ACC112 (cell line): ENCODE results near the gene POLRMT.

Source experiments
- H2AFZ ChIP-seq: fragments of 200-600 bp; sonication (generic); one replicate; pipeline ENCODE4 v1.6.0; 2017; ENCODE audit warnings: antibody characterized with exemption, low read length; ENCODE audit not compliant: unreplicated experiment
- H3K27ac ChIP-seq: fragments of 200-600 bp; sonication (generic); 2 replicates; pipeline ENCODE4 v1.5.1; 2014; ENCODE audit warnings: low read depth, mild to moderate bottlenecking, antibody characterized with exemption, low read length, moderate library complexity
- H3K27me3 ChIP-seq: fragments of 200-600 bp; sonication (generic); 2 replicates; pipeline ENCODE4 v1.6.1; 2014; ENCODE audit warnings: mild to moderate bottlenecking, antibody characterized with exemption, low read length, moderate library complexity, mixed read lengths; ENCODE audit not compliant: insufficient read depth
- H3K36me3 ChIP-seq: fragments of 200-600 bp; sonication (generic); 2 replicates; pipeline ENCODE4 v1.6.1; 2016; ENCODE audit warnings: mild to moderate bottlenecking, antibody characterized with exemption, low read length, moderate library complexity, mixed read lengths; ENCODE audit not compliant: insufficient read depth
- H3K4me1 ChIP-seq: fragments of 200-600 bp; sonication (generic); one replicate; pipeline ENCODE4 v1.6.1; 2016; ENCODE audit warnings: low read length, mixed read lengths; ENCODE audit not compliant: insufficient read depth, unreplicated experiment, control insufficient read depth
- H3K4me3 ChIP-seq: fragments of 200-600 bp; sonication (generic); 2 replicates; pipeline ENCODE4 v1.5.1; 2014; ENCODE audit warnings: mild to moderate bottlenecking, low read depth, low read length
- H3K79me2 ChIP-seq: fragments of 200-600 bp; sonication (generic); one replicate; pipeline ENCODE4 v1.6.0; 2016; ENCODE audit warnings: low read length; ENCODE audit not compliant: control insufficient read depth, unreplicated experiment, insufficient read depth

The POLRMT gene

DNA sequence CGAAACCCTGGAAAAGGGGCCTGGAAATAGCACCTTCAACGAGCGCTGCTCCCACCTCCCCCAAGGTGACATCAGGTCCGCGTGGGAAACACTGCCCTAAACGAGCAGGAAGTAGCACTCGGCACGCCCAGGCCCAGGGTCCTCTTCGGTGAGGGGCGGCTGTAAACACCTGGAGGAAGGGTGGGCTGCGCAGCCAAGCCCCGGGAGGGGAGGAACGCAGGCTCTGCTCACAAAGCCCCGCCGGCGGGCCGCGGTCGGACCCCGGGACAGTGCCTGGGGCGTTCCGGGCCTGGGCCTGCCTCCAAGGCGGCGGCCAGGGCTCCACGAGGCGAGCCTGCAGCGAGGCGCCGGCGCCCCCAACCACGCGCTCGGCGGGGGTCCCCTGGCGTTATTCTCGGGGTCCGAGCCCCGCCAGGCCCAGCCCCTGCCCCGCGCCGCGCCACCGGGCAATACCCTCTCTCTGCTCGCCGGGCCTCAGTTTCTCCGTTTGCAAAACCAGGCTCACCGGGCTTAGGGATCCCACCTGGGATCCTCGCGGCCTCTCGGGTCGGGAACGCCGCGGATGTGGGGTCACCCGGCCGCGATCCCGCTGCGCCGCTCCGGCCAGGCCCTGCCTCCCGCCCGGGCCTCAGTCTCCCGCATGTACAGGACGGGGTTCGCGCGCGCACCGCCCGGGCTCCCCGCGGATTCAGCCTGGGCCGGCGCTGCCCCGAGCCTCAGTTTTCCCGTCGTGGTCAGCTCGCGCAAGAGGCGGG lies 29.0 kb upstream of the POLRMT start:
- Histone ChIP-seq H3K27me3 (no peaks in the 10 kb centered on the region), H3K79me2 (peaks cover 56% of the 10 kb centered on the region), H3K4me1 (peaks cover 8% of the 10 kb centered on the region), H3K27ac (peak overlapping the region; percentile 65; the same call in 1 of the 2 replicates), H3K36me3 (no peaks in the 10 kb centered on the region), H3K4me3 (peak overlapping the region; percentile 96), H2AFZ (no peak overlapping the region)

DNA sequence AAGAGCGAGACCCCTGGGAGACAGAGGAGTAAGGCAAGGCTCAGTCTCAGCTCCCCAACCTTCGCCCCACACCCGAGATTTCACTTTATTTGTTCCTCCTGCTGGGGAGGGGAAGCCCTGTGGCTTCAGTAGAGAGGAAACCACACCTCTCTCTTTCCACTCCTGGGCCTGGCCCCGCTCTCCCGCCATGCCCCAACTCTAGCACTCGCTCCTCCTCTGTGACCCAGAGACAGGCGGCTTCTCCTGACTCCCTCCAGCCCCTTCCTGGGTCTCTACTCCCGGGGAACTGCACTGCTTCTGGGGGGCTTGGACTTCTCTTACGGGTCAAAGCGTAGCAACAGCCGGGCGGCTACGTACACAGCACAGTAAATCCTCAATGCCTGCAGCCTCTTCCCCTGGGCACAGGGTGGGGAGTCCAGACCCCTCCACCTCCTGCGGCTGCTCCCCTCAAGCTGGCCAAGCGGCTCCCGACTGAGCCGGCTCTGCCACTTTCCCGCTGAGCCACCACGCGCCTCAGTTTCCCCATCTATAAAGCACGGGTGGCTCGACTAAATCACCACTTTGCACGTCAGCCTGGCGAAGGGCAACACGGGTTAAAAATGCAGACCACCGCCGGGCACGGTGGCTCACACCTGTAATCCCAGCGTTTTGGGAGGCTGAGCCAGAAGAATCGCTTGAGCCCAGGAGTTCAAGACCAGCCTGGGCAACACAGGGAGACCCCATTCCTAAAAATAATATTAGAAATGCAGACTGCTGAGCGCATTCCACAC lies 28.3 kb upstream of the POLRMT start:
- H3K4me1 ChIP-seq = peaks cover 8% of the 10 kb centered on the region
- peak overlapping the region; percentile 65 for H3K27ac ChIP-seq

DNA sequence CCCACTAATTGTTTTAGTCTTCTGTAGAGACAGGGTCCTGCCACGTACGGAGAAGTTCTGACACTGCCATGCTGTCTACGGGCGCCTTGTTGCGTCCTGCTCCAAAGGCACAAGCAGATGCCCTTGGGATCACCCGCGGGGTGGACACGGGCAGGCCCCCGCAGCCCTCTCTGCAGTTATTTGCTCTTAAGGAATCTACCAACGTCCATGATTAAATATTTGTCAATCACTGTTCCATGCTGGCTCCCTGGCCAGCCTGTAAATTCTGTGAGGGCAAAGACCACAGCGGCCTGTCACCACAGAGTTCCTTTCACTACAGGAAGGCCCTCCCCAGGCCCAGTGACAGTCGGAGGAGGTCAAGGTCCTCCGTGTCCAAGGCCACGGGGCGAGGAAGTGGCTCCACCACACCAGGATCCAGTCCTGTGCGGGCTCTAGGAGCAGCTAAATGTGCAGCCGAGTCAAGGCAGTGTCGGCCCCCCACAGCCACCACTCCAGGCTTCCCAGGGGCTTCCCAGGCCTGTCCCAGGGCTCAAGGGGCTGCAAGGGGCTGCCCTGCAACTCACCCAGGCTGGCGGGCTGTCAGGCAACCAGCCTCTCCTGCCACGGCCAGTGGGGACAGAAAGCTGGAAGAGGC lies 27.6 kb upstream of the POLRMT start:
- no peak overlapping the region; the same call in 1 of the 2 replicates for H3K27ac ChIP-seq
- H3K79me2 ChIP-seq = peaks cover 70% of the 10 kb centered on the region
- H2AFZ ChIP-seq = no peak overlapping the region
- H3K4me3 ChIP-seq = peak overlapping the region; percentile 96
- H3K27me3 ChIP-seq = no peaks in the 10 kb centered on the region
- H3K4me1 ChIP-seq = peaks cover 8% of the 10 kb centered on the region
- no peaks in the 10 kb centered on the region for H3K36me3 ChIP-seq

More for the DNA sequence above, 28.3 kb upstream of the POLRMT start:
- no peaks in the 10 kb centered on the region for H3K27me3 ChIP-seq
- no peak overlapping the region for H2AFZ ChIP-seq
- peak overlapping the region; percentile 96 for H3K4me3 ChIP-seq
- H3K36me3 ChIP-seq = no peaks in the 10 kb centered on the region
- peaks cover 64% of the 10 kb centered on the region for H3K79me2 ChIP-seq

DNA sequence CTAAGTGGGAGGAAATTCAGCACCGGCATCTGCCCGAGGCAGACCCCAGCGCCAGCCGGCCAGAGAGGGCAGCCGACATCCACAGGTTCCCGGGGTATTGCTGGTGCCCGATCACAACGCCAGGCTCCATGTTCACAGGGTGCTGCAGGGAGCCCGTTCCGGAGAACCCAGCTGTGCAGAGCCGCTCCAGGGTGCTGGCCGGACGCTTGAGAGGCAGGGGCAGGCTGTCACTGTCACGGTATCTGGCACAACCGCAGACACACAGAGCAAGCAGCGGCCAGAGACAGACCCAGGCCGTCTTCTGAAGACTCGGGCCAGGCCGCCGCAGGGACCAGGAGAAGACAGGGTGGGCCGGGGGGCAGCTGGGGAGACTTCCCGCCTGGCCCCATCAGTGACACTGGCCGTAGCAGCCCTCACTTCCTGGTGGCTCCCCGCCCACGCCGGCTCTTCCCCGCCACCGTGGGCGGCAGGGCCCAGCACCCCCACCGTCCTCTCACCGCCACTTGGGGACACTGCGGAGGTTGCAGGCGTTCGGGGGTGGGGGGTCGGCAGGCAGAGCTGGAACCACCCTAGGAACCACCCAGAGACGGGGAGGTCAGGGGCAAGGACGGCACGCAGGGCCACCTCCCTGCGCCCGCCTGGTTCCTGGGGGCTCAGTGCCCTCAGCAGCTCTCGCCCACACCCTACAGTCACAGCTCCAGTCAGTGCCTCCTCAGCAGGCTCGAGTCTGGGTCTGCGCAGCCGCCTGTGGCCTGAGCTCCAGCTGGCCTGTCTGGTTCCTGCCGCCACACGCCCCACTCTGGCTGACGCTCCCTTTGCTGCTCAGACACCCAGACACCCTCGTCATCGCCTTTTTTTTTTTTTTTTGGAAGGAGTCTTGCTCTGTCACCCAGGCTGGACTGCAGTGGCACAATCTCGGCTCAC lies 25.8 kb upstream of the POLRMT start:
- peaks cover 8% of the 10 kb centered on the region for H3K4me1 ChIP-seq
- H3K79me2 ChIP-seq = peaks cover 83% of the 10 kb centered on the region
- H2AFZ ChIP-seq = no peak overlapping the region
- H3K27me3 ChIP-seq = no peaks in the 10 kb centered on the region
- H3K27ac ChIP-seq = no peak overlapping the region
- no peaks in the 10 kb centered on the region for H3K36me3 ChIP-seq
- H3K4me3 ChIP-seq = no peak overlapping the region

DNA sequence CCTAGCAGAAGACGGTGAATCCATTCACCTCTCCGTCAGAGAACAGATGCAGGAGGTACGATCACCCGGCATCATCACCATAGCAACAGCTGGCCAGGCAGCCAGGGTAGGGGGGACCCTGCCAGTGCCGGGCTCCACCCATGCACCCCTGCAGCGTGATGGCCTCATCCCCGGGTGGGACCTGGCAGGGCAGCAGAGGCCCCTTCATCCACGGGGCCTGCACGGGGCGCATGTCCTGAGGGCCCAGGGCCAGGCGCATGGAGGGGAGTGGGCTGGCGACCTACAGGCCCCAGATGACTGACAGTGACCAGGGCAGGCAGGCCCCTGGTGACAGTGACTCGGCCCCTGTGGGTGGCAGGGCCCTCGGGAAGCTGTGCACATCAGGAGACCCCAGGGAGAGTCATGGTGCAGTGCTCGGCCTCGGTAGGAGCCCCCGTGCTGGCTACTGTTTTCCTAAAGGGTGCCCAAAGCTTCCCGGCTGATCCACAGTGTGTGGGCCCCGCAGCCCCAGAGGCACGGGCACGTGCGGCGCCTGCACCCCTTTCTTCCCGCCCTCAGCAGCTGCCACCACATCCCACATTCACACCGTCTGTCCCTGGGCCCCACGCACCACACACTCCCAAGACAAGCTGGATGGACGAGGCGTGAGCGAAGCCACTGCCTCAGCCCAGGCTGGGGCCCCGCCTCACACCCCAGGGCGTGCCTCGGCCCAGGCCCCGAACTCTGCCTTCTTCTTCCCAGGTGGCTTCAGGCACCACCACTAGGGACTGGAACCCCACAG lies 24.9 kb upstream of the POLRMT start:
- H3K27me3 ChIP-seq = no peaks in the 10 kb centered on the region
- H3K4me1 ChIP-seq = peaks cover 8% of the 10 kb centered on the region
- no peaks in the 10 kb centered on the region for H3K36me3 ChIP-seq
- H3K79me2 ChIP-seq = peaks cover 92% of the 10 kb centered on the region
- no peak overlapping the region for H3K27ac ChIP-seq
- no peak overlapping the region for H3K4me3 ChIP-seq
- H2AFZ ChIP-seq = no peak overlapping the region

DNA sequence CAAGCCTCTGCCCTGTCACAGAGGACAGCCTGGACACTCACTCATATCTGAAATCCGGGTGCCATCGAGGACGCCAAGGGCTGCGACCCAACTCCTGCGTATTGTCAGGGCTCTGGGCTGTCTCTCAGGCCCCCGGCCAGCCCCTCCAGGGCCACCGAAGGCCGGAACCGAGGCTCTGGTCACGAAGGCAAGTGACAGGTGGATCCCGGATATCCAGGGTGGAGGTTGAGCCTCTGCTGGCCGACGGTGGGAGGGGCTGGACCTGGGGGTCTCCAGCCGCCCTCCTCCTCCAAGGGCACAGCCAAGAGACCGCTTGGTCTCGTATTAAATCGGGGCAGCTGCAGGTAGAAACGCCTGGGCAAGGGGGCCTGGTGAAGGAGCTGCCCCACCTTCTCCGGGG lies 24.3 kb upstream of the POLRMT start:
- Histone ChIP-seq H3K27ac (no peak overlapping the region), H3K36me3 (no peaks in the 10 kb centered on the region), H3K4me3 (no peak overlapping the region), H3K27me3 (no peaks in the 10 kb centered on the region), H2AFZ (no peak overlapping the region), H3K79me2 (peaks cover 94% of the 10 kb centered on the region), H3K4me1 (peaks cover 8% of the 10 kb centered on the region)

DNA sequence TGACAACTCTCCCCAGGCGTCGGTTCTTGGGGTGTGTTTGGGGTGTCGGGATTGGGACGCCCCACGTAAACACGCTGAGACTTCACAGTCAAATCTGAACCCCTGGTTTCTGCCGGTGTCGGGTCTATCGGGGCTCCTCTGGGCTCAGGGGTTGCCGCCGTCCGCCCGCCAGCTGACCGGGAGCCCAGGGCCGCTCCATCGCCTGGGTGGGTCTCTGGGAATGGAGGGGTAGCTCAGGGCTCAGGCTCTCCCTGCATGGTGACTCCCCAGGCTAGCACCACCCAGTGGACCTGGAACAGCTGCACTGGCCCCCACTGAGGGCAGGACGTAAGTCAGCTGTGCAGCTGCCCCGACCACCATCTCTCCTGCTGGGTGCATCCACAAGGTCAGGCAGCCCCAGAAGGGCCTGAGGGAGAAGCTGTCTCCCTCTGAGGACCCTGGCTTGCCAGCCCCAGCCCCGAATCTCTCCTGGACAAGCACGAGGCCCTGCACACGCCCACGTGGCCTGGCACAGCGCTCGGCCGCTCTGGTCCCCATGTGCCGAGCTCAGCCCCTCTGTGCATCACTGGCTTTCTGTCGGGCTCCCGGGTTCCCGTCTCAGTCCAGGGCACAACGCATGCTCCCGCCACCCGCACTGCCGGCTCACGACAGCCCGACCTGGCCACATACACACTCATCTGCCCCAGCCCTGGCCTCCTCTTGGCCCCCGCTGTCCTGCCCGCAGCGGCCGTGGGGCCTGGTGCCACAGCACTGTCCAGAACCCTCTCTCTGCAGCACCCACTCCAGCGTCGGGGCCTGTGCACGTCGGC lies 23.6 kb upstream of the POLRMT start:
- no peaks in the 10 kb centered on the region for H3K36me3 ChIP-seq

DNA sequence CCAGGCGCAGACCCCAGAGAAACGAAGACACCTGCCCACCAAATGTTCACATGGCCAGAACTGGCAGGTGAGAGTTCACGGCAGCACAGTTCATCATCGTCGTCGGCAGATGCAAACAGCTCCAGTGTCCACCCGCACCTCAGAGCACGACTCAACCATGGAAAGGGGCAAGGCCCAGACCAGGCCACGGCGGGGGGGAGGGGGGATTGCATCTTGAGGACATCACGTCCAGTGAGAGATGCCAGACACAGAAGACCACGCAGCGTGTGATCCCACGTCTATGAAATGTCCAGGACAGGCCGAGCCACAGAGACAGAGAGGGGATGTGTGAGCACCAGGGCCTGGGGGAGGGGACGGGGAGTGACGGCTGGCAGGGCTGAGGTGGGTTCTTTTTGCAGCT lies 22.4 kb upstream of the POLRMT start:
- H3K27ac ChIP-seq = no peak overlapping the region
- H3K27me3 ChIP-seq = no peaks in the 10 kb centered on the region
- H3K36me3 ChIP-seq = no peaks in the 10 kb centered on the region
- H3K79me2 ChIP-seq = peaks cover 86% of the 10 kb centered on the region
- H3K4me1 ChIP-seq = peaks cover 2% of the 10 kb centered on the region
- no peak overlapping the region for H3K4me3 ChIP-seq
- H2AFZ ChIP-seq = no peak overlapping the region

More for the DNA sequence above, 23.6 kb upstream of the POLRMT start:
- H3K4me1 ChIP-seq = peaks cover 8% of the 10 kb centered on the region
- H3K27me3 ChIP-seq = no peaks in the 10 kb centered on the region
- no peak overlapping the region for H3K4me3 ChIP-seq
- no peak overlapping the region for H2AFZ ChIP-seq
- H3K79me2 ChIP-seq = peaks cover 93% of the 10 kb centered on the region
- H3K27ac ChIP-seq = no peak overlapping the region

DNA sequence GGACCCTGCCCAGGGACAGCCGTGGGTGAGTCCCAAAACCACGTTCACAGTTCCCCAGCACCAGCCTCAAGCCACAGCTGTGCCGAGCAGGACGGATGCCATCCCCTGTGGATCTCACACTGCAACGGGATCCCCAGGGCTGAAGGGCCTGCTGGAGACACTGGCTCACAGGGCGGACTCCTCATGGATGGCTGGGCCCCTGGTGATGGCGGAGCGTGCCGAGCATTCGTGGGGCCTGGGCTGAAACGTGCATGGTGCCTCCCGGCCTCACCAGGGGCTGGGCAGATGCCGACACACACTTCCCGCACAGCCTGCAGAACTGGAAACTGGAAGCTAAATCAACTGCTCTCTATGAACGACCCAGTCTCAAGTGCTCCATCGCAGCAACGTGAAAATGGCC lies 20.1 kb upstream of the POLRMT start:
- peaks cover 64% of the 10 kb centered on the region for H3K79me2 ChIP-seq
- H3K27me3 ChIP-seq = no peaks in the 10 kb centered on the region
- H3K36me3 ChIP-seq = no peaks in the 10 kb centered on the region
- H2AFZ ChIP-seq = no peak overlapping the region
- H3K4me3 ChIP-seq = no peak overlapping the region
- H3K4me1 ChIP-seq = no peaks in the 10 kb centered on the region
- no peak overlapping the region for H3K27ac ChIP-seq
